MM.1S (cell line): ENCODE measurements around the gene PI4K2A.

Experiments used
- DNase-seq: peaks from one replicate; pipeline ENCODE4 v3.0.0-alpha.2; 2015
- H2AFZ ChIP-seq: fragments of 300-600 bp; sonication (generic); 2 replicates; pipeline ENCODE4 v1.6.0; 2016; ENCODE audit warnings: antibody characterized with exemption, low read length
- H3F3A ChIP-seq: fragments of 300-600 bp; sonication (generic); 2 replicates; pipeline ENCODE4 v1.6.1; 2016; ENCODE audit warnings: mild to moderate bottlenecking, antibody characterized with exemption, low read length, moderate library complexity, mixed read lengths; ENCODE audit not compliant: insufficient read depth
- H3K27ac ChIP-seq: fragments of 300-600 bp; sonication (generic); 2 replicates; pipeline ENCODE4 v1.5.1; 2016; ENCODE audit warnings: mild to moderate bottlenecking, low read length
- H3K27me3 ChIP-seq: fragments of 300-600 bp; sonication (generic); replicated peaks from 2 replicates; pipeline ENCODE4 v1.6.0; 2016; ENCODE audit warnings: low read length; ENCODE audit not compliant: insufficient read depth
- H3K36me3 ChIP-seq: fragments of 300-600 bp; sonication (generic); replicated peaks from 2 replicates; pipeline ENCODE4 v1.6.1; 2016; ENCODE audit warnings: mild to moderate bottlenecking, low read length, mixed read lengths; ENCODE audit not compliant: insufficient read depth
- H3K4me1 ChIP-seq: fragments of 300-600 bp; sonication (generic); 2 replicates; pipeline ENCODE4 v1.6.1; 2016; ENCODE audit warnings: low read length, mixed read lengths
- H3K4me2 ChIP-seq: fragments of 300-600 bp; sonication (generic); 2 replicates; pipeline ENCODE4 v1.6.0; 2016; ENCODE audit warnings: low read depth, low read length
- H3K4me3 ChIP-seq: fragments of 300-600 bp; sonication (generic); 2 replicates; pipeline ENCODE4 v1.5.1; 2016; ENCODE audit warnings: low read length, mixed read lengths
- H3K79me2 ChIP-seq: fragments of 300-600 bp; sonication (generic); 2 replicates; pipeline ENCODE4 v1.6.1; 2016; ENCODE audit warnings: mixed run types, low read length, mixed read lengths
- H3K9ac ChIP-seq: fragments of 300-600 bp; sonication (generic); 2 replicates; pipeline ENCODE4 v1.6.1; 2016; ENCODE audit warnings: low read length, mixed read lengths
- H3K9me2 ChIP-seq: fragments of 300-600 bp; sonication (generic); replicated peaks from 2 replicates; pipeline ENCODE4 v1.6.1; 2016; ENCODE audit warnings: mild to moderate bottlenecking, low read length, mixed read lengths; ENCODE audit not compliant: insufficient read depth
- H3K9me3 ChIP-seq: fragments of 300-600 bp; sonication (generic); replicated peaks from 2 replicates; pipeline ENCODE4 v1.6.1; 2016; ENCODE audit warnings: mild to moderate bottlenecking, low read length, mixed read lengths; ENCODE audit not compliant: insufficient read depth
- H4K20me1 ChIP-seq: fragments of 300-600 bp; sonication (generic); 2 replicates; pipeline ENCODE4 v1.6.1; 2016; ENCODE audit warnings: mild to moderate bottlenecking, low read length, moderate library complexity, mixed read lengths; ENCODE audit not compliant: insufficient read depth
- EZH2 ChIP-seq: fragments of 300-600 bp; sonication (generic); optimal IDR thresholded peaks from 2 replicates; pipeline ENCODE3; 2017; ENCODE audit warnings: low read depth, mild to moderate bottlenecking, antibody characterized with exemption, low read length, mixed read lengths
- EZH2phosphoT487 ChIP-seq: fragments of 300-600 bp; sonication (generic); IDR thresholded peaks from 2 replicates; pipeline ENCODE4 v1.6.1; 2018; ENCODE audit warnings: antibody characterized with exemption, low read length
- TF ChIP-seq, protein P1 (sequence below): fragments of 300-600 bp; sonication (generic); IDR thresholded peaks from 2 replicates; pipeline ENCODE4 v1.5.1; 2016; ENCODE audit warnings: antibody characterized with exemption, low read length, mixed read lengths

The PI4K2A gene

DNA sequence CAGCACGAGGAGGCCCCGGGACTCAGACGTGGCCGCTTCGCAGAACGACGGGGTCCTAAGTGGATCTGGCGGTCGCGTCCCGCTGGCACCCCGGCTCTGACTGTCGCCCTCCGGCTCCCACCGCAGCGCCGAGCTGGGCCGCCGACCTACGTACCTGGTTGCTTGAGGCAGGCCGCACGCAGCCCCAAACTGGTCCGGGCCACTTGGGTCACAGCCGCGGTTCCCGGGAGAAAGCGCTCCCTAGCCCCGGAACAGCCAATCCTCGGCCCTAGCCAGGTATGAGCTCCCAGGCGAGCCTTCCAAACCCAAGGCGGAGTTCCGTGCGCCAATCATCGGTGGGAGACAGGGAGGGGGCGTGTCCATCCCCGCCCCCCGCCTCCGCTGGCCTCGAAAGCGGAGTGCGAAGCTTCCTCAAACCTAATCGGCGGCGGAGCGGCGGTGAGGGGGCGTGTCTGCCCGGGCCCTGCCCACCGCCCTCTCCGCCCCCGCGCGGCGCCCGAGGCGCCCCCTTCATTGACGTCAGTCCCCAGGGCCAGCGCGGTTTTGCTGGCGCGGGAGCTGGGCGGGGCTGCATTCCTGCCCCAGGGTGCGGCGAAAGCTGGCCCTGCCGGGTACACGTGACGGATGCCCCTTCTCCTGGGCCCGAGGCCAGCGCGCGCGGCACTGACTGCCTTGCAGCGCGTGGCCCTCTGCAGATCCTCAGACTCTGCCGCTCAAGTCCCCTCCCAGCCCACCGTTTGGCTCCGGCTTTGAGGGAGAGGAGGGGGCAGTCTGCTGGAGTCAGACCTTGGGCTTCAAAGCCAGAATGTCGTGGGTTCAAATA lies 46.7 kb downstream of the PI4K2A start, which contains the start of gene AVPI1:
Gene AVPI1, minus strand, starts transcription at position 280 of the 823 bp plus-strand sequence. CDS start 7,336 bp downstream, outside the sequence.
- peak within 1 kb of the TSS; percentile 83 for H2AFZ ChIP-seq
- peak within 1 kb of the TSS; percentile 16; the same call in 1 of the 2 replicates for H3K27ac ChIP-seq

DNA sequence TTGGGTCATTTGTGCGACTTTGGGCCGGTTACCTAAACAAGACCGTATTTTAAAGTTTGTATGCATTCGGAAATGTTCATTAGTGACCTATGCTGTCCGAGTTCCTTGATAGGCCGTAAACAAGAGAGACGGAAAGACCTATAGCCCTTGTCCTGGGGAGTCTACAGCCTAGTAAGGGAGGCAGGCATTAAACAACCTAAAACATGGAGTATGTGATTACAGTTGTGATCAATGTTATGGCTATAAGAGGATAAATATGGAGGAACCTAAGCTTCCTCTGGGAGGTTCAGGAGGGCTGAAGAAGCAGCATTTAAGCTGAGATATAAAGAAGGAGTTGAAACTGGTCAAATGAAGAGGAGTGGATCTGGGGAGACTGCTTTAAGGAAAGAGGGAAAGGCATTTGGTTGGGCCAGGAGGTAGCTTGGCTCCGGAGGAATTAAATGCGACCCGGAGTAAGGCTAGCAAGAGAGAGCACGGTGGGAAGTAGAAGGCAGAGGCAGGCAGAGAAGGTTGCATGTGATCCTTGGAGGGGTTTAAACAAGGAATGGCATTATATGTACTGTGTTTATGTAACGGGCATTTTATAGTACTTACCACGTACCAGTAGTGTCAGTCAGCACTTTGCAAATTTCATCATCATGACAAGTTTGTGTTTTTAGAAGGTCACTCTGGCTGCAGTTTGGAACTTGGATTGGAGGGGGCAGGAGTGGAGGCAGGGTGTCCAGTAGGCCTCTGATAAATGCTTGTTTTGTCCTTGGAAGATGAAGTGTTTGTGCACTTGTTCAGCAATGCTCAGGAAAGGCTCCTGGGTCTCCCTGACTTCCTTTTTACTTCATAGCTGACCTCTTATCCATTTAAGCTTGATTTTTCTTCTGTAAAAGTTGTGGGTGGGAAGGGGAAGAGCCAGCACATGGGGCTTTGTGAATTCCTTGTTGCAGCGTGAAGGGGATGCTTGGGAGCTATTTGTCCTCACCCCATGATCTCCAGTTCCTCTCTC lies 47.6 kb downstream of the PI4K2A start:
- Histone ChIP-seq H3K27me3 (no peaks in the 10 kb centered on the region), H3K4me3 (peak overlapping the region; percentile 66; the same call in 1 of the 2 replicates), H3K9ac (peak overlapping the region; percentile 36; the same call in 1 of the 2 replicates), H3K4me1 (peaks cover 21% of the 10 kb centered on the region), H2AFZ (peak overlapping the region; percentile 61), H3K9me3 (no peaks in the 10 kb centered on the region), H3K36me3 (no peaks in the 10 kb centered on the region), H4K20me1 (no peaks in the 10 kb centered on the region), H3K4me2 (peak overlapping the region; percentile 69), H3K27ac (peak overlapping the region; percentile 1; the same call in 1 of the 2 replicates), H3K79me2 (no peaks in the 10 kb centered on the region), H3K9me2 (no peaks in the 10 kb centered on the region), H3F3A (no peaks in the 10 kb centered on the region; the same call in none of the 2 replicates)
- no peak for TF ChIP-seq EZH2phosphoT487
- no peak for DNase-seq

More for the DNA sequence above, 46.7 kb downstream of the PI4K2A start, which contains the start of gene AVPI1:
- peak within 1 kb of the TSS; percentile 69 for H3K4me2 ChIP-seq
- no peaks in the 10 kb centered on the region for H4K20me1 ChIP-seq
- no peaks in the 10 kb centered on the region for H3K9me3 ChIP-seq
- peak; percentile 96 for DNase-seq
- no peaks in the 10 kb centered on the region for H3K36me3 ChIP-seq
- peak within 1 kb of the TSS; percentile 63 for H3K9ac ChIP-seq
- H3K27me3 ChIP-seq = no peaks in the 10 kb centered on the region
- no peaks in the 10 kb centered on the region; the same call in none of the 2 replicates for H3F3A ChIP-seq
- H3K4me3 ChIP-seq = peak within 1 kb of the TSS; percentile 66
- no peaks in the 10 kb centered on the region for H3K79me2 ChIP-seq
- no peaks in the 10 kb centered on the region for H3K9me2 ChIP-seq
- peaks cover 21% of the 10 kb centered on the region for H3K4me1 ChIP-seq
- TF ChIP-seq, protein P1, sequence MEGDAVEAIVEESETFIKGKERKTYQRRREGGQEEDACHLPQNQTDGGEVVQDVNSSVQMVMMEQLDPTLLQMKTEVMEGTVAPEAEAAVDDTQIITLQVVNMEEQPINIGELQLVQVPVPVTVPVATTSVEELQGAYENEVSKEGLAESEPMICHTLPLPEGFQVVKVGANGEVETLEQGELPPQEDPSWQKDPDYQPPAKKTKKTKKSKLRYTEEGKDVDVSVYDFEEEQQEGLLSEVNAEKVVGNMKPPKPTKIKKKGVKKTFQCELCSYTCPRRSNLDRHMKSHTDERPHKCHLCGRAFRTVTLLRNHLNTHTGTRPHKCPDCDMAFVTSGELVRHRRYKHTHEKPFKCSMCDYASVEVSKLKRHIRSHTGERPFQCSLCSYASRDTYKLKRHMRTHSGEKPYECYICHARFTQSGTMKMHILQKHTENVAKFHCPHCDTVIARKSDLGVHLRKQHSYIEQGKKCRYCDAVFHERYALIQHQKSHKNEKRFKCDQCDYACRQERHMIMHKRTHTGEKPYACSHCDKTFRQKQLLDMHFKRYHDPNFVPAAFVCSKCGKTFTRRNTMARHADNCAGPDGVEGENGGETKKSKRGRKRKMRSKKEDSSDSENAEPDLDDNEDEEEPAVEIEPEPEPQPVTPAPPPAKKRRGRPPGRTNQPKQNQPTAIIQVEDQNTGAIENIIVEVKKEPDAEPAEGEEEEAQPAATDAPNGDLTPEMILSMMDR = no peak
- TF ChIP-seq EZH2 = no peak
- no peak for TF ChIP-seq EZH2phosphoT487

DNA sequence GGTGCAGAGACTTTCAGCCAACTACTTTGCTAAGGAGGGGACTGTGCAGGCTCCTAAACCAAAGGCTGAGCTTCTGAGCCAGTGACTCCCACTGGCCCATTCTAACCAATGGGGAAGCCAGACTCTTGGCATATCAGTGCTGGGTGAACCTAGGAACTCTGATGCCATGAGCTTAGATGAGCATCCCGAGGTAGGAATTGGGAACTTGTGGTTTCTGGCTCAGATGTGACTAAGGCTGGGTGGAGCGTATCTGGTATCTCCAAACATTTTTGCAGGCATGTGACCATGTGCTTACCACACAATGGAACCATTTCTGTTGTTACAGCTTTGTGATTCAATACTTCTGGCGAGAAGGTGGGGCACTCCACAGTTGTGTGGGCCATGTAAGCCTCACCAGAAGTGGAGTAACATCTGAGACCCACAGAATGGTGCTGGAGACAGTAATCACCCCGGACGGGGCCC lies 49.1 kb downstream of the PI4K2A start:
- no peak for DNase-seq
- H3K4me3 ChIP-seq = no peak overlapping the region
- H3K9me2 ChIP-seq = no peaks in the 10 kb centered on the region
- no peak overlapping the region for H3K9ac ChIP-seq
- no peak overlapping the region for H2AFZ ChIP-seq
- no peaks in the 10 kb centered on the region for H3K79me2 ChIP-seq
- H4K20me1 ChIP-seq = no peaks in the 10 kb centered on the region
- H3K4me2 ChIP-seq = no peak overlapping the region
- H3K27ac ChIP-seq = no peak overlapping the region
- H3K36me3 ChIP-seq = no peaks in the 10 kb centered on the region
- no peaks in the 10 kb centered on the region for H3K27me3 ChIP-seq
- TF ChIP-seq, protein P1 = no peak
- TF ChIP-seq EZH2phosphoT487 = no peak
- no peak for TF ChIP-seq EZH2
- no peaks in the 10 kb centered on the region; the same call in none of the 2 replicates for H3F3A ChIP-seq
- peaks cover 21% of the 10 kb centered on the region for H3K4me1 ChIP-seq
- no peaks in the 10 kb centered on the region for H3K9me3 ChIP-seq
